Effector CD8-positive, alpha-beta T cell (primary cell): ENCODE measurements around the gene CXCR4.
"Not testable (repeated sequence)": the region's sequence is repeated elsewhere in the genome, so short reads cannot be mapped to it uniquely, and the experiment has no call there.

Source experiments
- DNase-seq: peaks from one replicate; lab custom pipeline; 2025; lab: John Stamatoyannopoulos, UW

Gene CXCR4

GRCh38 chr2:136077107-136077506 is 40.8 kb downstream of the CXCR4 start:
- DNase-seq, result no peak

- DNase-seq, result no peak
These were observed 42.5 kb downstream of the CXCR4 start for GRCh38 chr2:136075476-136075875.

GRCh38 chr2:136072621-136073020 is 45.3 kb downstream of the CXCR4 start:
- DNase-seq, result no peak

GRCh38 chr2:136071887-136072286 is 46.1 kb downstream of the CXCR4 start:
- not testable (repeated sequence) for DNase-seq

- DNase-seq, result no peak
These were observed 47.0 kb downstream of the CXCR4 start for GRCh38 chr2:136070913-136071312.

GRCh38 chr2:136069773-136070172 is 48.2 kb downstream of the CXCR4 start:
- no peak for DNase-seq

- DNase-seq, result no peak
These were observed 49.2 kb downstream of the CXCR4 start for GRCh38 chr2:136068581-136069227.

- no peak for DNase-seq
These were observed 49.9 kb downstream of the CXCR4 start for GRCh38 chr2:136067897-136068580.

GRCh38 chr2:136067459-136067858 is 50.5 kb downstream of the CXCR4 start:
- no peak for DNase-seq

- no peak for DNase-seq
These were observed 52.0 kb downstream of the CXCR4 start for GRCh38 chr2:136065907-136066306.

- no peak for DNase-seq
These were observed 52.6 kb downstream of the CXCR4 start for GRCh38 chr2:136065384-136065783.
